ENCODE results near the gene ALOX12B. TPM values are rescaled to one million over a fixed set of nuclear protein-coding genes. Genes with fewer than 3 reads are reported as not detected.

ALOX12B gene
- total RNA-seq (not detected), polyA plus RNA-seq (under 1 TPM in 1 of 3 donors, not detected in 2; 0.88 TPM)
- long read RNA-seq, donor 1 = 0 reads
- long read RNA-seq, donor 2 = 0 reads
- long read RNA-seq, donor 3 = 0 reads
- long read RNA-seq, donor 4 = 0 reads
- long read RNA-seq, donor 5 = 0 reads
- long read RNA-seq, donor 6 = 0 reads
- long read RNA-seq, donor 7 = 0 reads
- long read RNA-seq, donor 8 = 0 reads
- long read RNA-seq, donor 9 = 0 reads
- long read RNA-seq, donor 10 = 0 reads

DNA sequence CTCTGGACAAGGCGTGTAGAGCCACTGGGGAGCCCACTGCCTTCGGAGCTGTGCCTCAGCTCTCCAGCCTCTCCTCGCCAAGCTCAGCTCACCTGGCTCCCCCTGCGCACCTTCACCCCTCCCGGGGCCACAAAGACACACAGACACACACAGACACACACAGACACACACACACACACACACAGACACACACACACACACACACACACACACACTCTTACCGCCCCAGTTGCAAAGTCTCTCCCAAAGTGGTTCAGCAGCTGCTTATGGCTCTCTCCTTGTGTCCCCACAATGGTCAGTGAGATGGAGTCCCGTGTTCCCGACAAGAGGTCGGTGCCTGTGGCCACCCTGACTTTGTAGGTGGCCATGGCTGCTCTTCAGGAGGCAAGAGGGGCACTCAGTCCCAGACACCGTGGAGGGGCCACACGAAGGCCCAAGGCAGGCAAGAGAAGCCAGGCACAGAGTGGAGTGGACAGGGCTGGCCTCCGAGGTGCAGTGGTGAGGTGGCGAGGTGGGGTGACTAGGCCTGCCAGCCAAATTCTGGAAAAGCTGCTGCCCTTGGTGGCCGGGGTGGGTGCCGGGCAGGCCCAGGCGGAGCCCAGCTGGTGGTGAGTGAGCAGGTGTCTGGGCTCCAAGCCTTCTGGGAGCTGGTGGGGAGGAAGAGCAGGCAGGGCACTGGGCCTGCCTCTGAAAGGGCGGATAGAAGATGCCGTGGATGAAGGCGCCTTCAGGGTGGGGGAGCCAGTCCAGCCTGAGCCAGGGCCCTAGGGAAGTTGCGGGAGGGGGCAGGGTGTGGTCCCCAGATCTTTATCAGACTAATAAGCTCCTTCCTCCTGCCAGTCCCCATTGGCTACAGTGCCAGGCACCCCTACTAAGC, at the start of gene ALOX12B:
TSS of gene ALOX12B (minus strand) at position 642 of the 877 bp plus-strand sequence. CDS start at position 368, 274 bp downstream.
- Histone ChIP-seq H3K4me3 (no peak within 1 kb of the TSS), H3K9me3 (no peaks in the 10 kb centered on the region), H3K36me3 (no peaks in the 10 kb centered on the region), H3K27me3 (peaks cover 0 to 97% (median 38%) of the 10 kb centered on the region in 3 donors), H3K4me1 (no peaks in the 10 kb centered on the region), H3K27ac (no peak within 1 kb of the TSS)
- 72 to 82% (median 77%) methylated on average over 16 to 20 of the region's 20 CpGs for WGBS, 5 donors
- intact Hi-C loops (cut with DNase I; ENCODE audit: low total_unique reads) = no loop called here
- DNase-seq = no peak
- TF ChIP-seq POLR2A (IDR thresholded peaks at IDR 0.05) (no peak), POLR2AphosphoS5 (IDR thresholded peaks at IDR 0.05) (no peak), EP300 (IDR thresholded peaks at IDR 0.05) (no peak), CTCF (IDR thresholded peaks at IDR 0.05) (no peak)

GRCh38 chr17:8133941-8134340, 46.4 kb upstream of the ALOX12B start:
- TF ChIP-seq CTCF (IDR thresholded peaks at IDR 0.05) (no peak), POLR2AphosphoS5 (IDR thresholded peaks at IDR 0.05) (no peak)
- Histone ChIP-seq H3K27ac (no peak overlapping the region), H3K27me3 (peaks cover 0 to 27% (median 0%) of the 10 kb centered on the region in 3 donors), H3K4me3 (no peak overlapping the region), H3K4me1 (peaks cover 8 to 14% (median 12%) of the 10 kb centered on the region in 4 donors), H3K36me3 (no peaks in the 10 kb centered on the region), H3K9me3 (no peaks in the 10 kb centered on the region)
- 68 to 95% (median 84%) methylated on average over 4 of the region's 4 CpGs for WGBS, 5 donors
- DNase-seq = no peak
- intact Hi-C loops (cut with DNase I; ENCODE audit: low total_unique reads) = no loop called here

DNA sequence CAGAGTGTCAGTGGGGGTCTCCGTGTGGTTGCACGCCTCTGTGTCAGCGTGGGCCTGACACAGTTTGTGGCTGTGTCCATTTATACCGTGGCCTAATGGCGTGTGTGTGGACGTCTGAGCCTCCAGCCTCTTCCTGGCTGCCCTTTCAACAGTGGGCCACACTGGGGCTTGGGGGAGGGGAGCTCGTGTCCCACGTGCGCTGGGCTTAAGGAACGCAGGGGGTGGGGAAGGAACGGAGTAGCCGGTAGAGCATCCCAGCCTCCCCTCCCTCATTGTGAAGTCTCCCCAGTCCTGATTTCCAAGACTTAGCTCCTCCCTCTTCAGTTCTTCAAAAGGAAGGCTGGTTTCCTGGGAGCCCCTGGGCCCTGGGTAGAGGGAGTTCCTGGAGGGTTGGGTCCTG, 45.9 kb upstream of the ALOX12B start:
- H3K4me1 ChIP-seq = peaks cover 5 to 10% (median 8%) of the 10 kb centered on the region in 4 donors
- no peak overlapping the region for H3K4me3 ChIP-seq
- H3K36me3 ChIP-seq = no peaks in the 10 kb centered on the region
- no peak for TF ChIP-seq POLR2AphosphoS5 (IDR thresholded peaks at IDR 0.05)
- TF ChIP-seq EP300 (IDR thresholded peaks at IDR 0.05) = no peak
- TF ChIP-seq POLR2A (IDR thresholded peaks at IDR 0.05) = no peak
- TF ChIP-seq CTCF (IDR thresholded peaks at IDR 0.05) = no peak
- intact Hi-C loops (cut with DNase I; ENCODE audit: low total_unique reads) = no loop called here
- WGBS, 5 donors = 69 to 79% (median 74%) methylated on average over 12 of the region's 12 CpGs
- H3K27ac ChIP-seq = no peak overlapping the region
- H3K9me3 ChIP-seq = no peaks in the 10 kb centered on the region
- no peak for DNase-seq
- H3K27me3 ChIP-seq = peaks cover 0 to 33% (median 5%) of the 10 kb centered on the region in 3 donors

GRCh38 chr17:8131844-8132441, 44.4 kb upstream of the ALOX12B start:
- WGBS, 5 donors = 48 to 70% (median 62%) methylated on average over 3 of the region's 3 CpGs
- H3K36me3 ChIP-seq = no peaks in the 10 kb centered on the region
- intact Hi-C loops (cut with DNase I; ENCODE audit: low total_unique reads) = no loop called here
- TF ChIP-seq POLR2AphosphoS5 (IDR thresholded peaks at IDR 0.05) (no peak), POLR2A (IDR thresholded peaks at IDR 0.05) (no peak), EP300 (IDR thresholded peaks at IDR 0.05) (no peak), CTCF (IDR thresholded peaks at IDR 0.05) (no peak)
- DNase-seq = no peak
- H3K27ac ChIP-seq = no peak overlapping the region
- H3K4me1 ChIP-seq = peaks cover 4 to 8% (median 6%) of the 10 kb centered on the region in 4 donors
- H3K27me3 ChIP-seq = peaks cover 0 to 47% (median 5%) of the 10 kb centered on the region in 3 donors
- H3K4me3 ChIP-seq = no peak overlapping the region
- no peaks in the 10 kb centered on the region for H3K9me3 ChIP-seq

All from stomach (tissue), 19 donors.